Right ventricle myocardium superior (tissue), 1 donor: ENCODE data around the gene TMEM51. TPM values are rescaled to one million over a fixed set of nuclear protein-coding genes. Genes with fewer than 3 reads are reported as not detected.

Source experiments
- total RNA-seq: library from RNA; stranded (reverse); fragmentation: NEBNext Ultra II Directional; extraction: Animal tissue kit (Norgen Biotek cat#: 25700); gene quantifications from one replicate; pipeline ENCODE4 v1.2.1, GENCODE V29; 2021
- donor health status: DM: no; HTN: yes; CAD: no; lungs with severe emphysema.

The TMEM51 gene
- total RNA-seq, 1 donor from 2014 or later, result 3.4 TPM

Other genes starting within 250 kb of the TMEM51 start
- not detected for gene FHAD1, start 93.5 kb downstream of the TMEM51 start, total RNA-seq